Lower leg skin (tissue), 4 donors: ENCODE results near the gene RNASEH2A. TPM values are rescaled to one million over a fixed set of nuclear protein-coding genes. Genes with fewer than 3 reads are reported as not detected.

Experiments
- DNase-seq, 2 donors: peaks; one replicate each; pipeline ENCODE4 v3.0.0-alpha.2; 2019; ENCODE audit warnings: low spot score in 2 of 2
- H3K4me3 ChIP-seq: fragments of 200-600 bp; sonication (generic); 2 replicates; pipeline ENCODE4 v1.5.1; 2017; ENCODE audit warnings: mild to moderate bottlenecking, low read depth; ENCODE audit not compliant: poor library complexity, severe bottlenecking
- POLR2A ChIP-seq, 2 donors: fragments of 450-650 bp; IDR thresholded peaks; one replicate each; pipeline ENCODE4 v1.6.1; 2016 to 2017; ENCODE audit warnings: antibody characterized with exemption in 2 of 2, mild to moderate bottlenecking in 1 of 2, moderate library complexity in 1 of 2
- WGBS, 2 donors: methylation state at CpG; one replicate each; pipeline ENCODE4 v1.1.5; 2018; 5-methylcytosine and 5-hydroxymethylcytosine counted together
- intact Hi-C: fragments of 100-400 bp; cut with DNase I; formaldehyde crosslinking; loops from one replicate; pipeline ENCODE4 v1.15.0; 2023; ENCODE audit warnings: low total_unique reads
- total RNA-seq, 4 donors: library from RNA; depleted of rRNA; stranded (reverse); fragments of >200 nt; gene quantifications; one replicate each; pipeline ENCODE4 v1.1.0, GENCODE V29; 2016
- TF ChIP-seq, protein P1 (sequence below), 3 donors: fragments of 450-650 bp; IDR thresholded peaks; one replicate each; pipeline ENCODE4 v1.5.1; 2016; ENCODE audit warnings: antibody characterized with exemption in 3 of 3, mild to moderate bottlenecking in 3 of 3, moderate library complexity in 2 of 3

The RNASEH2A gene
- total RNA-seq, 4 donors from 2014 or later: 3.3 to 7.8 (median 5.9) TPM

DNA sequence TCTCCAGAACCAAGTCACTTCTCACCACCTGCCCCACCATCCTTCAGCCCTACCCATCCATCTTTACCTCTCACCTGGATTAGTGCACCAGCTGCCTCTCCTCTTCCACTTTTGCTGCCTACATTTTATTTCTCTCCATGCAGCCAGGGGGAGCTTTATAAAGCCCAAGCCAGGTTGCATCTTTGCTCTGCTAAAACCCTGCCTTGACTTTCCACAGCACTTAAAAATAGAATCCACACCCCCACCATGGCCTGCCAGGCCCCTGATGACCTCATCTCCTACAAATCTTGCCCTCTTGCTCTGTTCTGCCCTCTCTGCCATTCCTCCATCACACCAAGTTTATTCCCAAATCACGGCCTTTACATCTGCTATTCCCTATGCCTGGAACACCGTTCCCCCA, 32.8 kb upstream of the RNASEH2A start:
- no peak for DNase-seq
- H3K4me3 ChIP-seq: no peak overlapping the region
- WGBS, 2 donors: 77 to 89% methylated on average over 2 of the region's 2 CpGs
- TF ChIP-seq, protein P1, sequence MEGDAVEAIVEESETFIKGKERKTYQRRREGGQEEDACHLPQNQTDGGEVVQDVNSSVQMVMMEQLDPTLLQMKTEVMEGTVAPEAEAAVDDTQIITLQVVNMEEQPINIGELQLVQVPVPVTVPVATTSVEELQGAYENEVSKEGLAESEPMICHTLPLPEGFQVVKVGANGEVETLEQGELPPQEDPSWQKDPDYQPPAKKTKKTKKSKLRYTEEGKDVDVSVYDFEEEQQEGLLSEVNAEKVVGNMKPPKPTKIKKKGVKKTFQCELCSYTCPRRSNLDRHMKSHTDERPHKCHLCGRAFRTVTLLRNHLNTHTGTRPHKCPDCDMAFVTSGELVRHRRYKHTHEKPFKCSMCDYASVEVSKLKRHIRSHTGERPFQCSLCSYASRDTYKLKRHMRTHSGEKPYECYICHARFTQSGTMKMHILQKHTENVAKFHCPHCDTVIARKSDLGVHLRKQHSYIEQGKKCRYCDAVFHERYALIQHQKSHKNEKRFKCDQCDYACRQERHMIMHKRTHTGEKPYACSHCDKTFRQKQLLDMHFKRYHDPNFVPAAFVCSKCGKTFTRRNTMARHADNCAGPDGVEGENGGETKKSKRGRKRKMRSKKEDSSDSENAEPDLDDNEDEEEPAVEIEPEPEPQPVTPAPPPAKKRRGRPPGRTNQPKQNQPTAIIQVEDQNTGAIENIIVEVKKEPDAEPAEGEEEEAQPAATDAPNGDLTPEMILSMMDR (IDR thresholded peaks at IDR 0.05): no peak
- TF ChIP-seq POLR2A (IDR thresholded peaks at IDR 0.05): no peak
- intact Hi-C loops: no loop called here

DNA sequence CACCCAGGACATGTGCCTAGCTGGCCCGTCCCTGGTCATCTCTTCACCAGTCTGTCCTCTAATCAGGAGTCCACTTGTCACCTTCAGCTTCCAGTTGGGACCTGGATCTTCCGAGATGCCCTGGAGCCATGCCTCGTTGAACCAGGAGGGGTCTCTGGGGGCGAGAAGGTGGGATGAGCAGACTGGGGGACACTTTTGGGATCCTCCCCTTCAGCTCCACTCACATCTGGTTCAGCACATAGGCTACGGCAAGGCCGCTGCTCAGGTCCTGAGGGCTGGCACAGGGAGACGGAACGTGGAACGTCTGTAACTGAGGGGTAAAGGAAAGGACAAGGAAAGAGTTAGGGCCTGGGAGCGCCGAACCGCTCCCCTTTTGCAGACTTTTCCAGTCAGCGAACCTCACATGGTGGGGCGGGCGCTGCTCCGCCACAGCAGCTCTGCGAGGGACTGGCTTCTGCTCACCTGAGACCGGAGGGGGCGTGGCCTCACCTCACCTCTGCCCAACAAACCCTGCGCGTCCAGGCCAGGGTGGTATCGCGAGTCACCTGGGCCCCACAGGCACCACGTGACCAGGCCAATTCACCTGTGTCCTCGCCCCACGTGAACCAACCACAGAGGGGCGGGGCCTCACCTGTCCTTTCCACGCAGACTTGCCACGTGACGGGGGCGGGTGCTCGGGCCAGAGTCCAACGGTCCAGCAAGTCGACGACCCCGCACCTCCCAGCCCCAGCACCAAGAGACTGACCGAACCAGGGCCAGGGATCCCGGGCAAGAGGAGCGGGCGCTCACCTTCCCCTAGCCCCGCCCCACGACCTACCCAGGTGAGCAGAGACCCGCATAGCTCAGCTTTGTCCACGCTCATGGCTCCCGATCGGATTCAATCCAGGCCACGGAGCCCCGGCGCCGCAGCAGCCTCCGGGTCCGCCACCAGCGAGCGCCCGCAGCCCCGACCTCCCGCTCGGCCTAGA, 31.5 kb upstream of the RNASEH2A start, which contains the start of gene HOOK2:
TSS of gene HOOK2 (minus strand) at position 965 of the 968 bp plus-strand sequence. CDS start at position 862, 103 bp downstream.
- TF ChIP-seq POLR2A (IDR thresholded peaks at IDR 0.05): no peak
- TF ChIP-seq, protein P1 (IDR thresholded peaks at IDR 0.05): no peak
- peak; percentile 86 to 94 for DNase-seq
- 18 to 23% methylated on average over 32 to 45 of the region's 58 CpGs for WGBS, 2 donors
- intact Hi-C loops: no loop called here
- peak within 1 kb of the TSS; percentile 54 for H3K4me3 ChIP-seq

DNA sequence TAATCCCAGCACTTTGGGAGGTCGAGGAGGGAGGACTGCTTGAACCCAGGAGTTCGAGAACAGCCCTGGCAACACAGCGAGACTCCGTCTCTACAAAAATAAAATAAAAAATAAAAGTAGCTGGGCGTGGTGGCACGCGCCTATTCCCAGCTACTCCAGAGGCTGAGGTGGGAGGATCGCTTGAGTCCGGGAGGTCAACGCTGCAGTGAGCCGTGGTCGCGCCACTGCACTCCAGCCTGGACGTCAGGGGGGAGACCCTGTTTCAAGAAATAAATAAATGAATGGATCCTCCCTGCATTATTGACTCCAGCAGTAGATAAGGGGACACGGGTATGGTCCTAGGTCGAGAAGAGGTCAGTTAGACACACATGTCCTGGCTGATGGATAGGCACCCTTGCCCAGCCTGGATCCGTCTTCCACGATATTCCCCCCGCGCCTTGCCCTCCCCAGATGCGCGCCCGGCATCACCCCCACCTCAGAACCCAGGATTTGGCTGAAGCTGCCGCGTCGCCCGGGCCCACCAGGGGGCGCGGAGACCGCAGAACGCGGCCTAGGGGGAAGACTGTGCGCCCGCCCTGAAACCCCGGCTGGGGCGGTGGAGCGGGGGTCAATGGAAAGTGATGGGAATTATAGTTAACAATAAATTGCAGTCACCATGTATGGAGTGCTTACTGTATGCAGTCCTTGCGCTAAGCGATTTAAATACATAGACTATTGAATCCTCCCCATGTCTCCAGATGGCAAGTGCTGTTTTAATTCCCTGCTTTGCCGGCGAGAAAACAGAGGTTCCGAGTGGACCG, 29.0 kb upstream of the RNASEH2A start:
- peak overlapping the region; percentile 46 for H3K4me3 ChIP-seq
- 5% methylated on average over 36 to 43 of the region's 43 CpGs for WGBS, 2 donors
- intact Hi-C loops: loop anchor here (2.0 kb wide), 1 partner anchor 17 kb away; no protein-coding TSS in a partner anchor
- TF ChIP-seq POLR2A (IDR thresholded peaks at IDR 0.05): no peak
- TF ChIP-seq, protein P1 (IDR thresholded peaks at IDR 0.05): peak in 1 of 3 donors; percentile 77
- peak; percentile 58 to 96 for DNase-seq

DNA sequence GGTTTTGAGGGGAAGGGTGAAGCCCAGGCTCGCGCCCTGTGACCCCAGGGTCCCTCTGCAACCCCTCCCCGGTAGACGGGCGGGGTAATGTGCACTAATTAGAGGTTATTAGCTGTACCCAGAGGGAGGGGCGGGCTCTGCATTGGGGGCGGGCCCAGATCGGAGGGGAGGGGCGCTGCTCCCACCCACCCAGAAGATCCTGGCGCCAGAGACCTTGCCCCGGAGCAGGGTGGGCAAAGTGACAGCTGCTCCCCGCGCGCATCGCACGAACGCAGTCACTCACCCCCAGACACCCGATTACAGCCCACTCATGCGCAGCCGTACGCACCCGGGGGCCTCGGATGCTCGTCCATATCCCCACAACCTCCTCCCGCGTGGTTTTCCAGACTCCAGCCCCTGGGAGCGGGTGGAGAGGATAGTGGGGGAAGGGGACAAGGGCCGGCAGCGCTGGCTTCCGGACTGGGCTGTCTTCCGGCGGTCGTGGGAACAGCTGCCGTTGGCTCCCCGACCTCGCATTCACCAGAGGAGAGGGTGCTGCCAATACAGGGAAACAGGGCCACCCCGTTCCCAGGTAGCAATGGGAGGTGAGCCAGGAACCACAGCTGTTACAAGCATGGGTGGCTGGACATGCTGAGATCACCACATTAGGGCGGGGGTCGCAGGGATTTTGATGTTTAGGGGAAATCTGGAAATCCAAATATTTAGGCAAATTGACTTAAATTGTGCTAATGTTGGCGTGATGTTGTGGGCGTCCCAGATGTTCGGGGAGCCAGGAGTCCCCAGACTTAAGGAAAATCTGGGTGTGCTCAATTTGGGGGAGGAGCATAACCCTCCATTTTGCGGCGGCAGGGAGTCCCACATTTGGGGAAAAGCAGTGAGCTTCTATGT, 28.1 kb upstream of the RNASEH2A start:
- no peak for TF ChIP-seq POLR2A (IDR thresholded peaks at IDR 0.05)
- TF ChIP-seq, protein P1 (IDR thresholded peaks at IDR 0.05): no peak

DNA sequence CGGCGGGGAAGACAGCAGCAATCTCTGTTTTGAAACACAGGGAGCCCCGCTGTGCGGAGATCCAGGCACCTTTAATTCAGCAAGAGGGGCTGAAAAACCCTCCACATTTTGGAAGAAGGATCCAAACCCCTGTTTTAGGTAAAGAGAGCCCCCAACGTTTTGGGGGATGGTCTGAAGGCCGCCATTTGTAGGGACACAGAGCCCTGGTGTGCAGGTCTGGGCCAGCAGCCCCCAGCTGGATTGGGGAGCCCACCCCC, 27.6 kb upstream of the RNASEH2A start:
- no peak for TF ChIP-seq POLR2A (IDR thresholded peaks at IDR 0.05)
- TF ChIP-seq, protein P1 (IDR thresholded peaks at IDR 0.05): no peak
- H3K4me3 ChIP-seq: no peak overlapping the region
- intact Hi-C loops: no loop called here
- DNase-seq: no peak
- WGBS, 2 donors: 20 to 23% methylated on average over 6 of the region's 6 CpGs

More for the DNA sequence above, 28.1 kb upstream of the RNASEH2A start:
- WGBS, 2 donors: 1% methylated on average over 22 to 43 of the region's 44 CpGs
- intact Hi-C loops: no loop called here
- H3K4me3 ChIP-seq: peak overlapping the region; percentile 46
- peak; percentile 70 to 94 for DNase-seq
